BE2C (cell line): ENCODE measurements around the gene NPY5R.

Experiments used
- DNase-seq: peaks from one replicate; pipeline ENCODE4 v3.0.0-alpha.2; 2020
- H3K27me3 ChIP-seq: fragments of 250-450 bp; sonication (Bioruptor Pico); 2 replicates; pipeline ENCODE4 v1.5.1; 2020; ENCODE audit warnings: mild to moderate bottlenecking
- H3K36me3 ChIP-seq: fragments of 250-450 bp; sonication (Bioruptor Pico); 2 replicates; pipeline ENCODE4 v1.5.1; 2020; ENCODE audit warnings: mild to moderate bottlenecking
- H3K4me1 ChIP-seq: fragments of 250-450 bp; sonication (Bioruptor Pico); 2 replicates; pipeline ENCODE4 v1.5.1; 2020
- H3K4me3 ChIP-seq: 2 replicates; pipeline ENCODE4 v1.5.1; 2011; ENCODE audit warnings: low read depth, low read length
- H3K9me3 ChIP-seq: fragments of 250-450 bp; sonication (Bioruptor Pico); 2 replicates; pipeline ENCODE4 v1.5.1; 2020
- CTCF ChIP-seq: IDR thresholded peaks from 2 replicates; pipeline ENCODE4 v1.5.1; 2012; ENCODE audit warnings: mild to moderate bottlenecking, low read depth, low read length

The NPY5R gene

GRCh38 chr4:163392328-163392727, 48.6 kb downstream of the NPY5R start:
- no peak for DNase-seq
- Histone ChIP-seq H3K4me3 (no peak overlapping the region), H3K4me1 (no peaks in the 10 kb centered on the region), H3K27me3 (no peaks in the 10 kb centered on the region), H3K9me3 (no peaks in the 10 kb centered on the region), H3K36me3 (no peaks in the 10 kb centered on the region)
- TF ChIP-seq CTCF, result no peak

- no peak overlapping the region for H3K4me3 ChIP-seq
- H3K27me3 ChIP-seq, result no peaks in the 10 kb centered on the region
- TF ChIP-seq CTCF, result no peak
- H3K4me1 ChIP-seq, result no peaks in the 10 kb centered on the region
- no peaks in the 10 kb centered on the region for H3K36me3 ChIP-seq
- H3K9me3 ChIP-seq, result no peaks in the 10 kb centered on the region
- DNase-seq, result no peak
Measured at GRCh38 chr4:163393471-163393870, 49.8 kb downstream of the NPY5R start.

- no peak for DNase-seq
- no peaks in the 10 kb centered on the region for H3K27me3 ChIP-seq
- no peaks in the 10 kb centered on the region for H3K36me3 ChIP-seq
- TF ChIP-seq CTCF, result no peak
- no peaks in the 10 kb centered on the region for H3K9me3 ChIP-seq
- H3K4me1 ChIP-seq, result no peaks in the 10 kb centered on the region
- no peak overlapping the region for H3K4me3 ChIP-seq
Measured at GRCh38 chr4:163395055-163395454, 51.4 kb downstream of the NPY5R start.

- Histone ChIP-seq H3K9me3 (no peaks in the 10 kb centered on the region), H3K36me3 (no peaks in the 10 kb centered on the region), H3K4me3 (peak overlapping the region; percentile 21), H3K4me1 (no peaks in the 10 kb centered on the region), H3K27me3 (no peaks in the 10 kb centered on the region)
- no peak for DNase-seq
- no peak for TF ChIP-seq CTCF
Measured at GRCh38 chr4:163395758-163396157, 52.1 kb downstream of the NPY5R start.

GRCh38 chr4:163398238-163398637, 54.5 kb downstream of the NPY5R start:
- Histone ChIP-seq H3K36me3 (no peaks in the 10 kb centered on the region), H3K27me3 (no peaks in the 10 kb centered on the region), H3K4me3 (no peak overlapping the region), H3K4me1 (no peaks in the 10 kb centered on the region), H3K9me3 (no peaks in the 10 kb centered on the region)
- TF ChIP-seq CTCF, result no peak
- no peak for DNase-seq

- no peaks in the 10 kb centered on the region; the same call in 1 of the 2 replicates for H3K27me3 ChIP-seq
Measured at GRCh38 chr4:163400911-163401310, 57.2 kb downstream of the NPY5R start.

More at GRCh38 chr4:163400911-163401310, 57.2 kb downstream of the NPY5R start:
- no peak for DNase-seq
- Histone ChIP-seq H3K4me3 (no peak overlapping the region), H3K36me3 (no peaks in the 10 kb centered on the region), H3K4me1 (no peaks in the 10 kb centered on the region), H3K9me3 (no peaks in the 10 kb centered on the region)
- TF ChIP-seq CTCF, result no peak
